ENCODE data around the gene SYMPK.

SYMPK gene

GRCh38 chr19:45825263-45825605 is 37.7 kb downstream of the SYMPK start:
- DNase-seq (ENCODE audit: low read depth): no peak

GRCh38 chr19:45824531-45825262 is 38.2 kb downstream of the SYMPK start:
- DNase-seq (ENCODE audit: low read depth): no peak

GRCh38 chr19:45824041-45824471 is 38.9 kb downstream of the SYMPK start:
- DNase-seq (ENCODE audit: low read depth): no peak

GRCh38 chr19:45823182-45823581 is 39.8 kb downstream of the SYMPK start:
- no peak for DNase-seq (ENCODE audit: low read depth)

- no peak for DNase-seq (ENCODE audit: low read depth)
These were observed 40.2 kb downstream of the SYMPK start for GRCh38 chr19:45822716-45823115.

GRCh38 chr19:45821570-45821969 is 41.4 kb downstream of the SYMPK start:
- no peak for DNase-seq (ENCODE audit: low read depth)

GRCh38 chr19:45821103-45821521 is 41.8 kb downstream of the SYMPK start:
- no peak for DNase-seq (ENCODE audit: low read depth)

GRCh38 chr19:45820413-45821102 is 42.4 kb downstream of the SYMPK start:
- DNase-seq (ENCODE audit: low read depth): no peak

- DNase-seq (ENCODE audit: low read depth): no peak
These were observed 43.2 kb downstream of the SYMPK start for GRCh38 chr19:45819769-45820168.

- no peak for DNase-seq (ENCODE audit: low read depth)
These were observed 45.1 kb downstream of the SYMPK start for GRCh38 chr19:45817725-45818301.

- DNase-seq (ENCODE audit: low read depth): peak; percentile 87
These were observed 45.8 kb downstream of the SYMPK start for GRCh38 chr19:45817010-45817724.

- no peak for DNase-seq (ENCODE audit: low read depth)
These were observed 46.5 kb downstream of the SYMPK start for GRCh38 chr19:45816236-45817009.

- no peak for DNase-seq (ENCODE audit: low read depth)
These were observed 47.3 kb downstream of the SYMPK start for GRCh38 chr19:45815481-45816216.

- DNase-seq (ENCODE audit: low read depth): no peak
These were observed 48.0 kb downstream of the SYMPK start, which contains the start of gene RSPH6A for GRCh38 chr19:45814851-45815480. RSPH6A (minus strand) TSS chr19:45815308; CDS start chr19:45815176, 132 bp downstream.

- peak; percentile 52 for DNase-seq (ENCODE audit: low read depth)
These were observed 48.7 kb downstream of the SYMPK start for GRCh38 chr19:45814166-45814780.

- DNase-seq (ENCODE audit: low read depth): no peak
These were observed 50.6 kb downstream of the SYMPK start for GRCh38 chr19:45812297-45812696.

GRCh38 chr19:45809643-45810159 is 53.2 kb downstream of the SYMPK start:
- peak; percentile 73 for DNase-seq (ENCODE audit: low read depth)

- DNase-seq (ENCODE audit: low read depth): no peak
These were observed 57.2 kb downstream of the SYMPK start for GRCh38 chr19:45805719-45806118.

GRCh38 chr19:45804959-45805230 is 58.1 kb downstream of the SYMPK start:
- DNase-seq (ENCODE audit: low read depth): no peak

Data from fibroblast of gingiva (primary cell).